ENCODE results near the gene ASCL4. TPM values are rescaled to one million over a fixed set of nuclear protein-coding genes. Genes with fewer than 3 reads are reported as not detected.

Gene ASCL4
- total RNA-seq, 4 donors from 2014 or later, result not detected

- Histone ChIP-seq H3K9me3 (no peaks in the 10 kb centered on the region), H3K4me1 (no peaks in the 10 kb centered on the region), H3K4me3 (no peak overlapping the region), H3K36me3 (no peaks in the 10 kb centered on the region), H3K27ac (no peak overlapping the region), H3K27me3 (no peaks in the 10 kb centered on the region)
- ATAC-seq, result no peak
- DNase-seq, result no peak
- TF ChIP-seq POLR2A (IDR thresholded peaks at IDR 0.05) (no peak), CTCF (IDR thresholded peaks at IDR 0.05 in 4 of 5, conservative IDR thresholded peaks at IDR 0.05 in 1 of 5) (no peak)
- in situ Hi-C loops (cut with MboI; ENCODE audit: low sequenced_read_pairs in 4 of 4) (no loop called here), intact Hi-C loops (cut with DNase I; ENCODE audit: low total_unique reads) (no loop called here)
Observed at GRCh38 chr12:107805488-107806180, 31.1 kb downstream of the ASCL4 start.

- in situ Hi-C loops (cut with MboI; ENCODE audit: low sequenced_read_pairs in 4 of 4), result no loop called here
- intact Hi-C loops (cut with DNase I; ENCODE audit: low total_unique reads), result no loop called here
- TF ChIP-seq CTCF (IDR thresholded peaks at IDR 0.05 in 4 of 5, conservative IDR thresholded peaks at IDR 0.05 in 1 of 5) (no peak), POLR2A (IDR thresholded peaks at IDR 0.05) (no peak)
- Histone ChIP-seq H3K27ac (no peak overlapping the region), H3K4me3 (no peak overlapping the region), H3K36me3 (no peaks in the 10 kb centered on the region), H3K4me1 (no peaks in the 10 kb centered on the region), H3K9me3 (no peaks in the 10 kb centered on the region), H3K27me3 (no peaks in the 10 kb centered on the region)
- no peak for ATAC-seq
- no peak for DNase-seq
Observed at GRCh38 chr12:107807471-107808150, 33.1 kb downstream of the ASCL4 start.

GRCh38 chr12:107817250-107817649 lies 42.7 kb downstream of the ASCL4 start:
- intact Hi-C loops (cut with DNase I; ENCODE audit: low total_unique reads), result no loop called here
- DNase-seq (no peak), ATAC-seq (no peak)
- H3K36me3 ChIP-seq, result no peaks in the 10 kb centered on the region
- no peak overlapping the region for H3K4me3 ChIP-seq
- in situ Hi-C loops (cut with MboI; ENCODE audit: low sequenced_read_pairs in 4 of 4), result no loop called here
- H3K27ac ChIP-seq, result no peak overlapping the region
- TF ChIP-seq CTCF (IDR thresholded peaks at IDR 0.05 in 4 of 5, conservative IDR thresholded peaks at IDR 0.05 in 1 of 5) (no peak), POLR2A (IDR thresholded peaks at IDR 0.05) (no peak)
- H3K27me3 ChIP-seq, result no peaks in the 10 kb centered on the region
- no peaks in the 10 kb centered on the region for H3K4me1 ChIP-seq
- H3K9me3 ChIP-seq, result no peaks in the 10 kb centered on the region

GRCh38 chr12:107818984-107819383 lies 44.5 kb downstream of the ASCL4 start:
- ATAC-seq (no peak), DNase-seq (no peak)
- Histone ChIP-seq H3K27me3 (no peaks in the 10 kb centered on the region), H3K4me1 (no peaks in the 10 kb centered on the region), H3K27ac (no peak overlapping the region), H3K36me3 (no peaks in the 10 kb centered on the region), H3K9me3 (no peaks in the 10 kb centered on the region), H3K4me3 (no peak overlapping the region)
- TF ChIP-seq CTCF (IDR thresholded peaks at IDR 0.05 in 4 of 5, conservative IDR thresholded peaks at IDR 0.05 in 1 of 5) (no peak), POLR2A (IDR thresholded peaks at IDR 0.05) (no peak)
- intact Hi-C loops (cut with DNase I; ENCODE audit: low total_unique reads), result no loop called here
- in situ Hi-C loops (cut with MboI; ENCODE audit: low sequenced_read_pairs in 4 of 4), result no loop called here
